ENCODE data around the gene GPRC5C. TPM values are rescaled to one million over a fixed set of nuclear protein-coding genes. Genes with fewer than 3 reads are reported as not detected.
A peak's percentile ranks its signal among the peaks of the same experiment; 100 is the strongest.

The GPRC5C gene
- total and polyA plus RNA-seq, 2 of the 13 experiments (the other 11 are each of a cell fraction or from before 2014, with no cell fraction given), result 85.6 to 300 TPM

GRCh38 chr17:74402048-74402447 is 29.8 kb upstream of the GPRC5C start:
- TF ChIP-seq RXRA (CRISPR knock-in tag; IDR thresholded peaks at IDR 0.05) (no peak), NFATC3 (CRISPR knock-in tag; IDR thresholded peaks at IDR 0.05) (no peak), ZNF747 (CRISPR knock-in tag; IDR thresholded peaks at IDR 0.05; ENCODE audit: borderline replicate concordance) (no peak), ZNF788 (CRISPR knock-in tag; IDR thresholded peaks at IDR 0.05; ENCODE audit: borderline replicate concordance) (no peak)
- FAIRE-seq, result no peak
- Histone ChIP-seq H3K27me3 (ENCODE audit: control insufficient read depth in 1 of 2, insufficient read depth in 2 of 2, low read length in 2 of 2) (peaks cover 4 to 31% of the 10 kb centered on the region in 2 experiments; a peak in 4 of 5 replicates), H3K79me2 (ENCODE audit: insufficient read depth, low read length) (no peaks in the 10 kb centered on the region), H3K27ac (ENCODE audit: extremely low read length, insufficient read depth, low read length) (no peak overlapping the region), H3K4me3 (replicated peaks in 1 of 3; ENCODE audit: insufficient read depth in 1 of 3, low read depth in 2 of 3, low read length in 3 of 3) (no peak overlapping the region), H3K4me1 (ENCODE audit: insufficient read depth, low read length) (no peaks in the 10 kb centered on the region), H4K20me1 (ENCODE audit: insufficient read depth, low read length) (no peaks in the 10 kb centered on the region), H3K9ac (ENCODE audit: insufficient read depth, low read depth, low read length) (no peak overlapping the region), H3K36me3 (replicated peaks in 1 of 2; ENCODE audit: control insufficient read depth in 1 of 2, insufficient read depth in 2 of 2, low read length in 2 of 2) (no peaks in the 10 kb centered on the region), H3K4me2 (ENCODE audit: low read depth, low read length) (no peak overlapping the region), H2AFZ (ENCODE audit: low read length) (no peak overlapping the region), H3K9me3 (ENCODE audit: low read length) (no peaks in the 10 kb centered on the region)
- DNase-seq (ENCODE audit: low spot score), result no peak
- 46% methylated on average over 7 of the region's 7 CpGs for WGBS (ENCODE audit: low lambda C conversion rate)
- intact Hi-C loops (cut with micrococcal nuclease; ENCODE audit: unreplicated experiment), result no loop called here
- ATAC-seq, result no peak
- ChIA-PET POLR2A (interaction anchor here (0.8 kb wide), 1 partner anchor 25 kb away, joined by 3 read pairs; no protein-coding TSS in a partner anchor), CTCF (ENCODE audit: low intra/inter-chr PET ratio, low total read pairs) (no interaction called here)
- in situ Hi-C loops (cut with HindIII; ENCODE audit: extremely low pct_ligation_motif_present, low pct_unique_long_range_greater_than_20kb), result no loop called here
- no TSS peak for BruUV-seq (replicated peaks)

GRCh38 chr17:74403512-74404137 is 28.3 kb upstream of the GPRC5C start:
- no peak overlapping the region for H3K27ac ChIP-seq (ENCODE audit: extremely low read length, insufficient read depth, low read length)
- peak; percentile 11; the same call in 1 of the 3 replicates for ATAC-seq
- H3K4me2 ChIP-seq (ENCODE audit: low read depth, low read length), result no peak overlapping the region
- no peaks in the 10 kb centered on the region for H4K20me1 ChIP-seq (ENCODE audit: insufficient read depth, low read length)
- in situ Hi-C loops (cut with HindIII; ENCODE audit: extremely low pct_ligation_motif_present, low pct_unique_long_range_greater_than_20kb) (no loop called here), intact Hi-C loops (cut with micrococcal nuclease; ENCODE audit: unreplicated experiment) (no loop called here)
- H3K9me3 ChIP-seq (ENCODE audit: low read length), result no peaks in the 10 kb centered on the region
- H3K79me2 ChIP-seq (ENCODE audit: insufficient read depth, low read length), result no peaks in the 10 kb centered on the region
- peaks cover 7 to 41% of the 10 kb centered on the region in 2 experiments; a peak in 4 of 5 replicates for H3K27me3 ChIP-seq (ENCODE audit: control insufficient read depth in 1 of 2, insufficient read depth in 2 of 2, low read length in 2 of 2)
- H3K36me3 ChIP-seq (replicated peaks in 1 of 2; ENCODE audit: control insufficient read depth in 1 of 2, insufficient read depth in 2 of 2, low read length in 2 of 2), result no peaks in the 10 kb centered on the region
- no peak for FAIRE-seq
- H3K9ac ChIP-seq (ENCODE audit: insufficient read depth, low read depth, low read length), result no peak overlapping the region
- WGBS (ENCODE audit: low lambda C conversion rate), result 73% methylated on average over 5 of the region's 12 CpGs
- H3K4me3 ChIP-seq (replicated peaks in 1 of 3; ENCODE audit: insufficient read depth in 1 of 3, low read depth in 2 of 3, low read length in 3 of 3), result no peak overlapping the region
- no peak for DNase-seq (ENCODE audit: low spot score)
- CTCF ChIA-PET (ENCODE audit: low intra/inter-chr PET ratio, low total read pairs), result no interaction called here
- no peak overlapping the region for H2AFZ ChIP-seq (ENCODE audit: low read length)
- POLR2A ChIA-PET, result interaction anchor here (1.2 kb wide), 1 partner anchor 9 kb away, joined by 3 read pairs; no protein-coding TSS in a partner anchor
- no TSS peak for BruUV-seq (replicated peaks)
- TF ChIP-seq ZNF563 (CRISPR knock-in tag; IDR thresholded peaks at IDR 0.05) (no peak), MED13 (CRISPR knock-in tag; IDR thresholded peaks at IDR 0.05) (no peak), U2AF2 (IDR thresholded peaks at IDR 0.05; ENCODE audit: low read depth, low read length) (no peak), HOXD1 (CRISPR knock-in tag; IDR thresholded peaks at IDR 0.05) (no peak), ZNF891 (CRISPR knock-in tag; IDR thresholded peaks at IDR 0.05) (0 out of 2 replicates have a peak, but pooled peaks have one; percentile 40), MAZ (IDR thresholded peaks at IDR 0.05; ENCODE audit: borderline replicate concordance, low read depth, low read length) (no peak), MAZ (CRISPR knock-in tag; IDR thresholded peaks at IDR 0.05; ENCODE audit: low read depth) (no peak)
- H3K4me1 ChIP-seq (ENCODE audit: insufficient read depth, low read length), result peaks cover 4% of the 10 kb centered on the region

All from HepG2 (cell line).